ENCODE data around the gene CALN1.

- no peak for TF ChIP-seq CTCF (IDR thresholded peaks at IDR 0.05; ENCODE audit: poor library complexity)
- no peak for TF ChIP-seq EZH2 (IDR thresholded peaks at IDR 0.05; ENCODE audit: borderline replicate concordance)
Measured at GRCh38 chr7:72444026-72444776, 32.1 kb upstream of the CALN1 start.
